BLaER1 (cell line): ENCODE data around the gene GRM8.

Source experiments
- H3K27ac ChIP-seq: shearing (Covaris generic); formaldehyde crosslinking; 2 replicates; pipeline ENCODE4 v1.8.1; 2022
- H3K27me3 ChIP-seq: shearing (Covaris generic); formaldehyde crosslinking; 2 replicates; pipeline ENCODE4 v1.8.1; 2022
- H3K36me3 ChIP-seq: shearing (Covaris generic); formaldehyde crosslinking; 2 replicates; pipeline ENCODE4 v1.8.1; 2022
- H3K4me1 ChIP-seq: shearing (Covaris generic); formaldehyde crosslinking; 2 replicates; pipeline ENCODE4 v1.8.1; 2022
- H3K4me2 ChIP-seq: shearing (Covaris generic); formaldehyde crosslinking; 2 replicates; pipeline ENCODE4 v1.8.1; 2022
- H3K4me3 ChIP-seq: shearing (Covaris generic); formaldehyde crosslinking; 2 replicates; pipeline ENCODE4 v1.8.1; 2022
- H3K9ac ChIP-seq: shearing (Covaris generic); formaldehyde crosslinking; 2 replicates; pipeline ENCODE4 v1.8.1; 2022
- H3K9me3 ChIP-seq: shearing (Covaris generic); formaldehyde crosslinking; 2 replicates; pipeline ENCODE4 v1.8.1; 2022
- H4K20me1 ChIP-seq: shearing (Covaris generic); formaldehyde crosslinking; 2 replicates; pipeline ENCODE4 v1.8.1; 2022
- Cebpa-rat ChIP-seq: shearing (Covaris generic); IDR thresholded peaks from 2 replicates; pipeline ENCODE4 v1.8.1; 2022

Gene GRM8

DNA sequence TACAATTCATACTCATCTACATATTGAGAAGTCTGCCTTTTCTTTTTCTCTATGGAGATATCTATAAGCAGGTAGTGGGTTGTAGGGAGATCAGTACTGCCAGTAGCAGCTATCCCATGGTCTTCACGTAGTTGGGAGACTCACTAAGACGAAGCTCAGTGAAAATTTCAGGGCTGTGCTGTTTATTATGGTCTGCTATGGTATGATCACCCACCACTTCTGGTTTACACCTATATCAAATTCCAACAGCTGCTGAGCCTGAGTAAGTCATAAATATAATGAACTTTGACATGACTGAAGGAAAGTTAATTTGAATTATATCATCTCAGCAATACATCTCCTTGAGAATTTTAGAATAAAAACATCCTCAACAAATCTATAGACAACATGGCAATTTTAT lies 741.7 kb downstream of the GRM8 start:
- H3K9ac ChIP-seq, result no peak overlapping the region
- H4K20me1 ChIP-seq, result no peaks in the 10 kb centered on the region
- no peaks in the 10 kb centered on the region for H3K36me3 ChIP-seq
- no peak overlapping the region for H3K27ac ChIP-seq
- H3K9me3 ChIP-seq, result no peaks in the 10 kb centered on the region
- no peaks in the 10 kb centered on the region for H3K4me1 ChIP-seq
- H3K4me3 ChIP-seq, result no peak overlapping the region
- no peak overlapping the region for H3K4me2 ChIP-seq
- no peak for TF ChIP-seq Cebpa-rat
- H3K27me3 ChIP-seq, result no peaks in the 10 kb centered on the region

DNA sequence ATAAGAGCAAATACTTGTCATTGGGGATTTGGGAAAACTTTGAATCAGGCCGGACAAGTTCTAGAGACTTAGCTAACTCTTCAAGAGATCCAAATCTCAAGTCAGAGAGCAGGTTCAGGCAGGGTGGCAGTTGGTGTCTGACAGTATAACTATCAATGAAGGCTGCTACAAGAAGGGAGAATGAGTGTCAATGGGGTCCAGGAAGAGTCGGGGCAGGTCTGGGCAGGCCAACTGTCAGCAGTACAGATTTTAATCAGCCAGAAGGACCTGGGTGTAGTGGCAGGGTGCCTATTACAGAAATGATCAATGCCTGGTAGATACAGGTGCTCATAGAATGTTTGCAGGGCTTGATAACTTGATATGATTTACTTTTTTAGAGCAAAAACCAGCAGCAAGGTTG lies 751.1 kb downstream of the GRM8 start:
- H3K4me3 ChIP-seq, result no peak overlapping the region
- no peaks in the 10 kb centered on the region for H4K20me1 ChIP-seq
- TF ChIP-seq Cebpa-rat, result no peak
- H3K27me3 ChIP-seq, result no peaks in the 10 kb centered on the region
- H3K27ac ChIP-seq, result no peak overlapping the region
- H3K9ac ChIP-seq, result no peak overlapping the region
- H3K4me2 ChIP-seq, result no peak overlapping the region
- H3K9me3 ChIP-seq, result no peaks in the 10 kb centered on the region
- no peaks in the 10 kb centered on the region for H3K36me3 ChIP-seq
- H3K4me1 ChIP-seq, result no peaks in the 10 kb centered on the region

DNA sequence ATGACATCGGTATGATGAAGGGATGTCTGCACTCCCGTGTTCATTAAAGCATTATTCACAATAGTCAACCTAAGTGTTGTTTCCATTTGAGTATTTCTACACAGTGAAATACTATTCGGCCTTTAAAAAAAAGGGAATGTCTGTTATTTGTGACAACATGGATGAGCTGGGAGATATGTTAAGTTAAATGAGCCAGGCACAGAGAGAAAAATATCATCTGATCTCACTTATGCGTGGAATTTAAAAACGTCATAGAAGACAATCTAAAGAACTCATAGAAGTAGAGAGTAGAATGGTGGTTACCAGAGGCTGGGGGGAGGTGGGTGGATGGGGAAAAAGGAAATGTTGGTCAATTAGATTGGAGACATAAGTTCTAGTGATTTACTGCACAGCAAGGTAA lies 753.3 kb downstream of the GRM8 start:
- no peaks in the 10 kb centered on the region for H3K9me3 ChIP-seq
- no peaks in the 10 kb centered on the region for H3K27me3 ChIP-seq
- H3K4me2 ChIP-seq, result no peak overlapping the region
- H4K20me1 ChIP-seq, result no peaks in the 10 kb centered on the region
- no peak for TF ChIP-seq Cebpa-rat
- H3K4me1 ChIP-seq, result no peaks in the 10 kb centered on the region
- no peak overlapping the region for H3K27ac ChIP-seq
- H3K36me3 ChIP-seq, result no peaks in the 10 kb centered on the region
- H3K9ac ChIP-seq, result no peak overlapping the region
- H3K4me3 ChIP-seq, result no peak overlapping the region

DNA sequence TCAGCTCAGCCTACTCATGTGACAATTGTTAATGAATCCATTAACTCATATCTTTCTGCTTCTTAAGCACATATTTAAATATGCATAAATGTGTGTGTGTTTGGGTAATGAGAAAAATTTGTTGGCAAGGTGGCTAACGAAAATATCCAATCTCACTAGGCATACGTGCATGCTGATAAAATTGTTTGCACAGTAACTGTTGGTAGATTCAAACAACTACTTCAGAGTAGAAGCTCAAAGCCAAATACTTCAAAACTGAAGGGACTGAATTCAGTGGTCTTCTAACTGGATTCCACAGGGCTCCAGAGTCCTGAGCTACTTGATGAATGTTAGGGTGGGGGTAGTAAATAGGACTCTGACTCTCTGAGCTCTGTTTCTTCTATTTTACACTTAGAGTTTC lies 757.0 kb downstream of the GRM8 start:
- no peaks in the 10 kb centered on the region for H3K27me3 ChIP-seq
- no peak overlapping the region for H3K9ac ChIP-seq
- no peak for TF ChIP-seq Cebpa-rat
- H3K4me2 ChIP-seq, result no peak overlapping the region
- H3K9me3 ChIP-seq, result no peaks in the 10 kb centered on the region
- H3K27ac ChIP-seq, result no peak overlapping the region
- no peaks in the 10 kb centered on the region for H4K20me1 ChIP-seq
- H3K4me3 ChIP-seq, result no peak overlapping the region
- no peaks in the 10 kb centered on the region for H3K36me3 ChIP-seq
- H3K4me1 ChIP-seq, result no peaks in the 10 kb centered on the region

DNA sequence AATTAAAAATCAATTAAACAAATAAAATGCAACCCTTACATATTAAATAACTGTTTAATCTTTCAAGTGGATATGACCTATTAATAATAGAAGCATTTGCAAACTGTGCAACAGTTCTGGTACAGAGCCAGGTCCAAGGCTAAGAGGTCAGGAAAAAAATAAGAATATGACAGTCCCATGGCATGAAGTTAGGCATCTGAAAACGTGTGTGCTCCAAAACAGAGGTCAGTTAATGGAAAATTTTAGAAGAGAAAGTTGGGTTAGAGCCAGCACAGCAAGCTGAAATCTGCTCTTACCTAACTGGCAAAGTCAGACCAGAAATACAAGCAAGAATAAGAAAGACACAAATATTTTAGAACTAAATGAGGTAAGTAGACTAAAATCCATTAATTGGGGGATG lies 757.7 kb downstream of the GRM8 start:
- H3K27ac ChIP-seq, result no peak overlapping the region
- no peak overlapping the region for H3K9ac ChIP-seq
- no peaks in the 10 kb centered on the region for H4K20me1 ChIP-seq
- no peaks in the 10 kb centered on the region for H3K27me3 ChIP-seq
- no peaks in the 10 kb centered on the region for H3K9me3 ChIP-seq
- TF ChIP-seq Cebpa-rat, result no peak
- no peak overlapping the region for H3K4me3 ChIP-seq
- H3K4me1 ChIP-seq, result no peaks in the 10 kb centered on the region
- H3K36me3 ChIP-seq, result no peaks in the 10 kb centered on the region
- no peak overlapping the region for H3K4me2 ChIP-seq

DNA sequence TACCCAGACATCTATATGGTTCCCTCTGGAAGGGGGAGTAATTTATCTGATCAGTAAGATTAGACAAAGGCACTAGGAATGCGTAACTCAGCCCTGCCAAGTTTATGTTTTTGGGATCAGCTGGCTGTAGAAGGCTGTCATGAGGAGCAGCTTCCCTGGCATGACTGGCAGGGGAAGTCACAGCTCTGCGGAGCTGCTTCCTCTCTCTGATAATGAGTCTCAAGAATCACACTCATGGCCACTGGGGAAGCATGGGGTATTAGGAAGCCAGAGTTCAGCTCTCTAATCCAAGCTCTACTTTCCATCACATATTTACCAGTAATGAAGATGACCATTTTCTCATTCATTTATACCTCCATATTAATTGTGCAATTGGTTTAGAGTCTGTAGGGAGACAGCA lies 758.9 kb downstream of the GRM8 start:
- Histone ChIP-seq H4K20me1 (no peaks in the 10 kb centered on the region), H3K27ac (no peak overlapping the region), H3K9me3 (no peaks in the 10 kb centered on the region), H3K27me3 (no peaks in the 10 kb centered on the region), H3K36me3 (no peaks in the 10 kb centered on the region), H3K4me1 (no peaks in the 10 kb centered on the region), H3K4me3 (no peak overlapping the region), H3K9ac (no peak overlapping the region), H3K4me2 (no peak overlapping the region)
- no peak for TF ChIP-seq Cebpa-rat

DNA sequence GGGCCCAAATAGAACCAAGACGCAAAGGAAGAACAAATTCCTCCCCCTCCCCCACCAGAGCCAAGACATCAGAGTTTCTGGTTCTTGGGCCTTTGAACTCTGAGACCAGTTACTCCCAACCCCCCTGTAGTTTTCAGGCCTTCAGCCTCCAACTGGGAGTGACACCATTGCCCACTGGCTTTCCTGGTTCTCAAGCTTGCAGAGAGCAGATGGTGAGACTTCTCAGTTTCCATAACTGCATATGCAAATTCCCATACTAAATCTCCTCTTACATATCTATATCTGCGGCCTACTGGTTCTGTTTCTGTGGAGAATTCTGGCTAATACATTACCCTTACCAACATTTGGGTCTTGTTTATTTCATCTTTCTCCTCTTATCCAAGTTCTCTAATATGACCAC lies 762.9 kb downstream of the GRM8 start:
- Histone ChIP-seq H3K36me3 (no peaks in the 10 kb centered on the region), H3K9ac (no peak overlapping the region), H3K27me3 (no peaks in the 10 kb centered on the region), H4K20me1 (no peaks in the 10 kb centered on the region), H3K4me3 (no peak overlapping the region), H3K4me1 (peaks cover 7% of the 10 kb centered on the region), H3K27ac (no peak overlapping the region), H3K9me3 (no peaks in the 10 kb centered on the region), H3K4me2 (no peak overlapping the region)
- TF ChIP-seq Cebpa-rat, result no peak

DNA sequence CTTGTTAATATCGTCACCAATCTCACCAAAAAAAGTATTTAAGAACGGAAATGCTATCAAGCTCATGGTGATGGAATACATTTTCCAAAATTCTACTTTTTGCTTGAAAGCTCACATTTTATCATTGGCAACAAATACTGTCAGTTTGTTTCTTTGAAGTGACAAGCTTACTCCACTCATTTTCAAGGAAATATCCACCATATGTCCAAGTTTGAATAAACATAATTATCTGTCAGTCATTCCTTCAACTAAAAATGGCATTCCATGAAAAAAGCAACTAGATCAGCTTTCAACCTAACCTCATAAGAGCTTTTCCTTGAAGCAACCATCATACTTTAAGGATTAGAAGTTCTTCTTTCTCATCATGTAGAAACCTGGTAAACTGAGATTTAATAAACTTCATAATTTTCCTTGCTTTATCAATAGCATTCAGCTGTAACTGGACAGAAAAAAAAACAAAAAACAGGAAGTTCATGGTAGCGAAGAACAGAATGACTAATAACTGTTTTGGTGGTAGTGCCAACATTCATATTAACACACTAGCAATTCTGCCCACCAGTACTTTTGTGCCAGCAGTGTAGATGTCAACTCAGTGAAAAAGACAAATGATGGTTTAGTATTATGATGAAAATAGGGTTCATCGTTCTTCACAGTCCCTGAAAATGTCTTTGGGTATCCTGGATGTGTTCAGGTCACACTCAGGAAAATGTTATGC lies 764.9 kb downstream of the GRM8 start:
- no peak overlapping the region for H3K9ac ChIP-seq
- no peak overlapping the region for H3K4me2 ChIP-seq
- H3K4me3 ChIP-seq, result no peak overlapping the region
- H4K20me1 ChIP-seq, result no peaks in the 10 kb centered on the region
- H3K9me3 ChIP-seq, result no peaks in the 10 kb centered on the region
- no peak overlapping the region for H3K27ac ChIP-seq
- no peaks in the 10 kb centered on the region for H3K36me3 ChIP-seq
- H3K27me3 ChIP-seq, result no peaks in the 10 kb centered on the region
- H3K4me1 ChIP-seq, result peaks cover 20% of the 10 kb centered on the region
- TF ChIP-seq Cebpa-rat, result no peak

DNA sequence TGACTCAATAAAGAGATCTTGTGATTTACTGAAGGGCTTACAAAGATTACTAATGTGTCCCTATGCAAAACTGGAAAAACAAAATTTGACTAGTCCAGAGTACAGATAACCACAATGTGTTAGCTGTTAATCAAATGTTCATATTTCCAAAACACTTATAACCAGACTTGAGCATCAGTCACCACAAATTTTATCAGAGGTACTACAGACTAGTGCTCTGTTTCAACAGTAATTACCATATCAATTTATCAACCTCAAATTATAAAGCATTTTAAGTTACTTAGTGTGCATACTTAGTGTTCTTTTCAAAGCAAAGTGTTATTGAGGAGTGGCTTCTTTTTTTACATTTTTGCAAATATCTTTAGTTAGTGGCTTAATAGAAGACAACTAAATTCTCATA lies 765.9 kb downstream of the GRM8 start:
- no peak for TF ChIP-seq Cebpa-rat
- no peaks in the 10 kb centered on the region for H3K36me3 ChIP-seq
- no peak overlapping the region for H3K4me3 ChIP-seq
- no peak overlapping the region for H3K9ac ChIP-seq
- H3K27ac ChIP-seq, result no peak overlapping the region
- no peak overlapping the region for H3K4me2 ChIP-seq
- H3K9me3 ChIP-seq, result no peaks in the 10 kb centered on the region
- H3K27me3 ChIP-seq, result no peaks in the 10 kb centered on the region
- H3K4me1 ChIP-seq, result peaks cover 20% of the 10 kb centered on the region
- no peaks in the 10 kb centered on the region for H4K20me1 ChIP-seq

DNA sequence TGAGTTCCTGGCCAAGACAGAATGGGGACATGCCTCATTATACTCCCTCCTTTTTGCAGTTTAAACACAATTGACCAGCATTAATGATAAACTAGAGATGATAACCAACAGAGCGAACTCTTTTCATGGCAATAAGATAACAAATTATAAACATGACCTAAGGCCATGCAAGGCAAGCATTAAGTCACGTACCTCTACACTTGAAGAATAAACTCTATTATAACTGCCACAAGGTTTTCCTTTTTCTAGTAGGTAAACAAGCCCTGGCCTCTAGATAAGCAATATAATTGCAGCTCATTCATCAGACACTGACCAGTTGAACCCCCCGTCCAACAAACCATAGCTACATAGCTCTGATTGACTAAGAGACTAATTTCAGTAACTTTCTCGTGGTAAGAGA lies 767.0 kb downstream of the GRM8 start:
- Histone ChIP-seq H3K36me3 (no peaks in the 10 kb centered on the region), H3K27ac (no peak overlapping the region), H3K4me3 (no peak overlapping the region), H3K4me1 (peaks cover 20% of the 10 kb centered on the region), H3K9me3 (no peaks in the 10 kb centered on the region), H4K20me1 (no peaks in the 10 kb centered on the region), H3K9ac (no peak overlapping the region), H3K4me2 (no peak overlapping the region), H3K27me3 (no peaks in the 10 kb centered on the region)
- no peak for TF ChIP-seq Cebpa-rat

DNA sequence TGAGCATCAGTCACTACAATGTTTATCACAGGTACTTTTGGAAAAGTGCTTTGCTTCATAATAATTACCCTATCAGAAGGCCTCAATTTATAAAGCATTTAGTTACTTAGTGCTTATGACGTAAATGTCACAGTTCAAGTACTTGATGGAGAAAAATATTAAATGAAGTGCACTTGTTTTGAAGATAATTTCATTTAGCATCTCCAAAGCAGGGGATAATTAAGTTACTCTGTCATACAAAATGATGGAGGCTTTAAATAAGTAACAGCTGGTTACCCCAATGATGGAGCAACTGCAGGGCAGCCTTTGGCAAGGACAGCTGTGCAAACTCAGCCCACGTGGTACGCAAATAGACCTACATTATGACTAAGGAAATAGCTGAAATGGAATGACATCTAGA lies 768.8 kb downstream of the GRM8 start:
- H3K9ac ChIP-seq, result no peak overlapping the region

More for the DNA sequence above, 768.8 kb downstream of the GRM8 start:
- Histone ChIP-seq H3K4me1 (peaks cover 20% of the 10 kb centered on the region), H3K9me3 (0 out of 2 replicates have a peak, but pooled peaks cover 3% of the 10 kb centered on the region), H3K4me3 (no peak overlapping the region), H3K4me2 (peak overlapping the region; percentile 31), H4K20me1 (no peaks in the 10 kb centered on the region), H3K27me3 (no peaks in the 10 kb centered on the region), H3K36me3 (no peaks in the 10 kb centered on the region), H3K27ac (no peak overlapping the region)
- no peak for TF ChIP-seq Cebpa-rat
